CD4-positive, alpha-beta T cell treated with Interleukin-10 for 1 hour (primary cell): ENCODE results near the gene AHNAK.

Experiments
- DNase-seq: peaks from one replicate; pipeline ENCODE4 v3.0.0-alpha.2; 2020

The AHNAK gene

DNA sequence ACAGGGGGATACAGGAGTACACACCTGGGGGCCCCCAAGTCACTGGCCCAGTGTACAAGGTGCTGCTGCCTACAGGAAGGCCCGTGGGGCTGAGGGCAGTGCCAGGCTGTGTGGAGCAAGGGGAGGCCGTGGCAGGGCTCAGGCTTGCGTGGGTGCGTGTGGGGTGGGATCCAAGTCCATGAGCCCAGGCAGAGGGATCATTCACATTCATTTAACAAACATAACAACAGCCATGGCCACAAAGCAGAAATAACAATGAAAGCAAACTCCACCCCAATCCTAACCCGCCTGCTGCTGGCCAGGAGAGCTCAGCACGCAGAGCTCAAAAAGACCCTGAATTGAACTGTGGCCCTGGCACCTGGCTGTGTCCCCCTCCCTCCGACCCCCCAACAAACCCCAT is 144.8 kb downstream of the AHNAK start:
- no peak for DNase-seq

DNA sequence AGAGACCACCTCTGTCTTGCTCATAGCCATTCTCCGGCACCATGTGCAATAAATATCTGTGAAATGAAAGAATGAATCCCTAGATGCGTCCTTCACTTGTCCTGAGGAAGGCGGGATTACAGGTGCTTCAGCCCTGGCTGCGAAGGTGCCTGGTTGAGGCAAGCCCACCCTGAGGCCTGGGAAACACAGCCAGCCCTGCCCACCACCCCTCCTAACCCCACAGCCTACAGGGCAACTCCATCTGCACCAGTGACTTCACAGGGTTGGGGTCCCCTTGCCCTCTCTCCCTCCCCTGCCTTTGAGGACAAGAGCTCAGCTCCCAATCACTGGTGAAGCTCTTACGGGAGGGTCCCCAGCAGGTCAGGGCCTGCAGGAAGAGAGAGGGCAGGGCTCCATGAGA is 145.2 kb downstream of the AHNAK start:
- DNase-seq, result no peak

DNA sequence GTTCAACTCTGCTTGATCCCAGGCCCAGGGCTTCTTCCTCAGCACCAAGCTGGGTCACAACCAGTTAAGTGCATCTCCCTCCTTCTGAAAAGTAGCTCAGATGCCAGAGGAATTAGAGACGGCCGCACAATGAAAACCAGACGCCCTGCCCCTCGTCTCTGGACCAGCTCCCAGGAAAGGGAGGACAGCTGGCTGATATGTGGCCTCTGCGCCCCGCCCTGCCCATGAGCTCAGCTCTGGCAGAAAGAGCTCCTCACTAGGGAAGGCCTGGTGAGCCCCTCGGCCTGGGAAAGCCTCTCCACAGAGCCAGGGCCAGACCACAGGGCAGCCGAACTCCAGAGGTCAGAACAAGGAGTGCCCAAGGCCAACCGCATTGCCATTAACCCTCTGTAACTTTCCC is 145.8 kb downstream of the AHNAK start:
- DNase-seq, result no peak

DNA sequence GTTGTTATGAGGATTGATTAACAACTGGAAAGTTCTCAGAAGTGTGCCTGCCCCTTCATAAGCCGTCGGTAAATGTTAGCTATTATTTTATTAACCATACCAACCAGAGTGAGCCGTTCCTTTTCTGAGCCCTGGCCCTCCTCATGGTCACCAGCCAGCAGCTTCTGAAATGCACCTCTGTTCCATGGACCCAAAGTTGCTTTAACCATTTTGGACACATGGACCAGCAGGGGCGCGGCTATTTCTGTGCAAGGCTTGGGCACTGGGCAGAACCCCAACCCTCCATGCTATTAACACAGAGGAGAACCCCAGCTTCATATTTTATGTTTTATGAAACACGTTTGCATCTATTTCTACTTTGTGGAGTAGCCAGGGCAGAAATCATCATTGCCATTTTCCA is 146.3 kb downstream of the AHNAK start:
- no peak for DNase-seq

DNA sequence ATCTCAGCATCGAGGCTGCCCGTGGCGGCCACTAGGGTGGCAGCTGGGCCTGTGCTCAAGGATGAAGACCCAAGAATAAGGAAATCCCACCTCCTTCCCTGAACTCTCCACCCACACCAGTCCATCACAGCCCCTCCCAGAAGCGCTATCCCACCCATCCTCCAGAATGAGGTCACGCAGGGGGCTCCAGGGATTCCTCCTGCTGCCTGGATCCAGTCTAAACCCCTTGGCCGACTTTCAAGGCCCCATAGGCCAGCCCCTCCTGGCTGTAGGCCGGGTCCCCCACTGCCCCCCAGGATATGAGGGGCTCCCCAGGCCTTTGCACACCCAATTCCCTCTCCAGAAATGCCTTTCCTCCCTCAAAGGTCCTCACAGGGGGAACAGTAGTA is 146.7 kb downstream of the AHNAK start:
- no peak for DNase-seq

DNA sequence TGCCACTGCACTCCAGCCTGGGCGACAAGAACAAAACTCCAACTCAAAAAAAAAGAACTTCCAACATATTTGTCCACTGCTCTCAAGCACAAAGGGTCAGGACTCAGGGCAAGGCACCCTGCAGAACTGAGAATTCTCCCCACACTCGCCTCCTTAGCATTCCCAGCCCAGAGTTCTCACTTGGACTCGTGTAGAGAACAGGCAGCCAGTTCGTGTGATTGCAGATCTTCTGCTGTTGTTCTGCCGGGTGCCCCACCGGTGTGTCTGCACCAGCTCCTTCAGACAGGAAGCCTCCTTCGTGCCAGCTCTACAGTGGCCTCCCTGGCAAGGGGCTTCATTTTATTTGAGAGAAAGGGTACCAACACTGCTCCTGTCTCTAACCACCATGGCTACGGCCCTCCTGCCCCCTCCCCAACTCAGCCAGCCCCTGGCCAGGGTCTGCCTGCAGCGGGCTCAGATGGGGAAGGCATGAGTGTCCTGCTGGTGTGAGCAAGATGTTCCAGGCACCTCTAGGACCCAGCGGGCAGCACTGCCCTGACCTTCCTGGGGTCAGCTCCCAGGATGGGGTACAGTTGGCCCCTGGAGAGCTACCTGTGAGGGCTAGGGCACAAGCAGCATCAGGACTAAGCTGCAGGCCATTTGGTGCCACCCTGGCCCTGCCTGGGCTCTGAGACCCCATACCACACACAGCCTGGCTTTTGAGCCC is 147.3 kb downstream of the AHNAK start:
- DNase-seq, result no peak

DNA sequence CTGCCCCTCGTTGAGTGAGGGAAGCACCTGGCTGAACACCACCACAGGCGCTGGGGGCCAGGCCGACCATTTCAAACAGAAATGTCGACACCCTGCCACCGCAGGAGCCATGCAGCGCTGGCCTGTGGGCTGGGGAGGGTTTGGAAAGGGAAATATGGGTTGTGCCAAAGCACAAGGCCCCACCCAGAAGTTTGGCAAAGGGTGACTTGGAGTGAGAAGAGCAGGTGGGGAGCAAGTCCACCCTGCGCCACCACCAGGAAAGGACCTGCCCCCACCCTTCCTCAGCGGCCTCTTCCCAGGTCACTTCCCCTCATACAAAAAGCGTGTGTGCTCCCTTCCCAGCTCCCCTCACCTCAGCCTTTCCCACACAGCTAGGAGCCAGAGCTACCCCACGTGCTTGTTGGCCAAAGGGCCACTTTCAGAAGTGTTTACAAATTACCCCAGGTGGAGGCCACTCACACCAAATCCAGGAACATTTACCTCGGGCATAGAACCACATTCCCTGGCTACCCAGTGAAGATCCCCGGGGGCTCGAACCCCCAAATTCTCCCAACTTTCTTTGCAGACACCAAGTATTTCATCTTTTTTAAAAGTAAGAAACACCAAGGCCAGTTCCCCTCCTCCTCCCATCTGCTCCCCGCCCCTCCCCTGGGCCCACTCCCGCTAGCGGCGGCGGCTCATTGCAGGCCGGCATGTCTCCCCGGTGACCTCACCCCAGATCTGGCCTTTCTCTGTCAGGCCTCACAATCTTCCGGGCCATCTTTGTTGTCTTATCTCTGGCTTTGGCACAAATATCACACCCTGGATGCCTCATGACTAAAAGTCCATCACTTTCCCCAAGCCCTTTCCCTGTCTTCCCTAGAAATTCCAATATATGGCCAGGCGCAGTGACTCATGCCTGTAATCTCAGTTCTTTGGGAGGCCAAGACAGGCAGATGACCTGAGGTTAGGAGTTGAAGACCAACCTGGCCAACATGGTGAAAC is 148.3 kb downstream of the AHNAK start:
- no peak for DNase-seq

DNA sequence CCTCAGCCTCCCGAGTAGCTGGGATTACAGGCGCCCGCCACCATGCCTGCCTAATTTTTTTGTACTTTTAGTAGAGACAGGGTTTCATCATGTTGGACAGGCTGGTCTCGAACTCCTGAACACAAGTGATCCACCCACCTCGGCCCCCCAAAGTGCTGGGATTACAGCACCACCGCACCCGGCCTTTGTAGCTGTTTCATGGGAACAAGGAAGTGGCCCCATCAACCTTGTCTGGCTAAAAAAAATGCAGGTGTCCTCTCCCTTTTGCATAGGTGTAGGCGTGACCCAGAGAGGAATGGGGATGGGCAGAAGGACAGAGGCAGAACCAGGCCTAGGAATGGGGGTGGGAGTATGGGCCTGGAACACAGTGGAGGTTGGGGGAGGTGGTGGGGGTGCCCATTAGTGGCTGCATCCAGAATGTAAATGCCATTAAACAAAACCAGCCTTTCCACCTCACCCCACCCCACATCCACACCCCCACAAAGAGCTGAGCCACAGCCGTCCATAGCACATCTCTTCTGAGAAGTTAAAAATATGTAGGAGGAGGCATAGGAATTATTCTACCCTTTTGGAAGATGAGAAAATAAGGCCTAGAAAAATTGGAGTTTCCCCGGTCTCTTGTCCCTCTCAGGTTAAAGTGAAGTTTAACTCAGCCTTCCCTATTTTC is 150.6 kb downstream of the AHNAK start:
- DNase-seq, result no peak

DNA sequence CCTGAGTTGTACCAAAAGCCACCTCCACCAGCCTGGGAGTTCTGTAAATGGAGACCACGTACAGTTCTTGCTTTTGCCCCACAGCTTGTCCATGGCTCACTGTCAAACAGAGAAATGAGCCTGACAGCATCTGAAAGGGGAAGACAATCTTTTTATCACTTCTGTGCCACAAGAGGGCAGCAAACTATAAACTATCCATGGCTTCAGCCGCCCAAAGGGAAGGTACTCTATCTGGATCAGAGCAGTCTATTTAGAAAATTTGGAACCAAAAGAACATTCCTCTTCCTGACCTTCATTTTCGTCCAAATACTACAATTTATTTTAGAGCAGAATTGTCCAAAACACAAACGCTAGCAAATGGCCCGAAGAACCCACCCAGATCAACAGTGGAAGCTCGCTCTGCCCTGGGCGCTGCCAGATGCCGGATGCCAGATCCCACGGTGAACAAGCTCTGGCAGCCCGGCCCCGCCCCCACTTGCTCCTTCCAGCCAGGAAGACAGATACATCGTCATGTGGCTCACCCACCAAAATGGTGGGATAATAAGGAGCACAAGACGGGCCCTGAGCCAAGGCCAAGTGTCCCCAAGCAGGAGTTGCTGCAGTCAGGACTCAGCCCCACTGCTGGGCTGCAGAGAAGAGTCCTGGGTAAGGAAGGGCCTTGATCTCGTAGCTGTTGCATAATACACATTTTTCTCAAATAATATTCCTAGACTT is 151.6 kb downstream of the AHNAK start:
- peak; percentile 77 for DNase-seq

DNA sequence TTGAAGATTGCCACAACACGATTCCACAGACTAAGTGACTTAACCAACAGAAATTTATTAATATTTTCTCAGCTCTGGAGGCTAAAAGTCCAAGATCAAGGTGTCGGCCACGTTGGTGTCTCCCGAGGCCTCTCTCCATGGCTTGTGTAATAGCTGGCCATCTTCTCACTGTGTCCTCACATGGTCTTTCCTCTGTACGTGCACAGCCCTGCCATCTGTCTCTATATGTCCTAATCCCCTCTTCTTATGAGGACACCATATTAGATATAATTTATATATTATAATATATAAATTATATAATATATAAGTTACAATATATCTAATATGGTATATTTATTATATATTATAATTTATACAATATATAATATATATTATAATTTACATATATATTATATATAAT is 152.9 kb downstream of the AHNAK start:
- DNase-seq, result no peak

DNA sequence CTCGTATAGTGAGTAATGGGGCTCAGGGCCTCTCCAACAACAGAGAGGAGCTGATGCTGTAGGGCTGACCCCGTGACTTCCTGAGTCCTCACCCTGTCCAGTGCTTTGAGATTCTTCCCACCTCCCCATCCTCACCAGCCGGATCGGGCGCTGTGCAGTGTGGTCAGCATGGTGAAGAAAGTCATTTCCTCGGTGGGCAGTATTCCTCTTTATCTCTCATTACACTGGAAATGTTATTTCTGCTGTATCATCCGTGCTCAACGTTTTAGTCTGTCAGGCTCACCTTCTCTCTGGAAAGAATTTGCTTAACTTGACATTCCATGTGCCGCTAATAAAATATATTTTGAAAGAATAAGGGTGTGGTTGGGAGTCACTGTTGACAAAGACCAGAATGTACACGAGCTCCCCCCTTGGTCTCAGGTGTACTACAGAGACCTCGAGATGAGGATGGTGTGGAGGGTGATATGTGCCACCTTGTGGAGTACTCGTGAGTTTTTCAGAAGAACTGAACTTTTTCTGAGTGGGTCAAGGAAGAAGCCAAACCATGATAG is 153.5 kb downstream of the AHNAK start:
- DNase-seq, result peak; percentile 59

DNA sequence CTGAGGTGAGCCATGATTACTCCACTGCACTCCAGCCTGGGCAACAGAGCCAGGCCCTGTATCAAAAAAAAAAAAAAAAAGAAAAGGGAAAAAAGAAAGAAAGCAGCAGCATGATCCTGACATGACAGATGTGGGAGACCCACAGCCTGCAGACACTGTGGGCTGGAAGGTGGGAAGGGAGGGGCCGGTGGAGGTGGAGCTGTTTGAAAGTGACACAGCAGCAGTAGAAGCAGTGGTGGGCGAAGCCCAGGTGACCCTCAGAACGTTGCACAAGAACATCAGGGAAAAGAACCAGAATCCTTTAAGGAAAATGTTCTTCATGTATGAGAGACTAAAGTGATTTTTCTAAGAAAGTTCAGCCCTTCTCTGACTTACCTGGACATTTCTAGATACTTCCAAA is 154.1 kb downstream of the AHNAK start:
- DNase-seq, result no peak

DNA sequence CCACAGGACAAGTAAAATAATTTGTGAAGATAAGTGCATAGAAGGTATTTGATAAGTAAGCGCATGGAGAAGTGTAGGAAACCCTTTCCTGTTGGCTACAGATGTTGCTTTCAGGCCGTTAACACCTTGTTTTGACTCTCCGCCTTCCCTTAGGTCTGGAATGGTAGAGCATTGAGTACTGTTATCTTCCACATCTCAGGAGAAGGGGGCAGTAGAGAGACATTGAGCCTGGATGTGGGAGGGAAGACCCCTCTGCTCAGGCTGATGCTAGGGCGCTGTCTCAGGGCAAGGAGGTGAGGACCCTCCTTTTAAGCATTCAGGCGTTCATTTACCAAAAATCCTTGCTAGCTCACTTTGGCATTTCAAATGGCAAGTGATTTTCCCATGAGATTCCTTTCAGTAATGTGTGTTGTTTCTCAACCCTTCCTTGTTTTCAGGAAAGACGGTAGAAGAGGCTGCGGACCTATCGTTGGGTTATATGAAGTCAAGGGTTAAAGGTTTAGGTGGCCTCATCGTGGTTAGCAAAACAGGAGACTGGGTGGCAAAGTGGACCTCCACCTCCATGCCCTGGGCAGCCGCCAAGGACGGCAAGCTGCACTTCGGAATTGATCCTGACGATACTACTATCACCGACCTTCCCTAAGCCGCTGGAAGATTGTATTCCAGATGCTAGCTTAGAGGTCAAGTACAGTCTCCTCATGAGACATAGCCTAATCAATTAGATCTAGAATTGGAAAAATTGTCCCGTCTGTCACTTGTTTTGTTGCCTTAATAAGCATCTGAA is 154.8 kb downstream of the AHNAK start:
- DNase-seq, result no peak

DNA sequence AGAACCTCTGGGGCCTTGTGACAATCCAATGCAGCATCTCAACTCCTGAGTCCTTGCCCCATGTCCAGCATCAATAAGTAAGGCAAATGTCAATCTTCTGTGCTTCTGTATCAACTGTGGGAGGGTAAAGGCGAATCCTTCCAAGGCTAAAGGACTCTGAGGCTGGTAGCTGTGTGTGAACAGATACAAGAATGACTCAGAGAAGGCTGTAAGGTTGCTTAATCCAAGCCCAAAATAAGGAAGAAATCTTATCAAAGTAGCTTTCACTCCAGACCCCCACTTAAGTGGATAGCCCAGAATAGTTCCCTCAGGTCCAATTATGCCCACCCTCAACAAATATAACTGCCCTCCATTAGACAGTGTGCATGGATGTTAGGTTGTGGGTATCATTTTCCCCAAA is 155.9 kb downstream of the AHNAK start:
- no peak for DNase-seq

DNA sequence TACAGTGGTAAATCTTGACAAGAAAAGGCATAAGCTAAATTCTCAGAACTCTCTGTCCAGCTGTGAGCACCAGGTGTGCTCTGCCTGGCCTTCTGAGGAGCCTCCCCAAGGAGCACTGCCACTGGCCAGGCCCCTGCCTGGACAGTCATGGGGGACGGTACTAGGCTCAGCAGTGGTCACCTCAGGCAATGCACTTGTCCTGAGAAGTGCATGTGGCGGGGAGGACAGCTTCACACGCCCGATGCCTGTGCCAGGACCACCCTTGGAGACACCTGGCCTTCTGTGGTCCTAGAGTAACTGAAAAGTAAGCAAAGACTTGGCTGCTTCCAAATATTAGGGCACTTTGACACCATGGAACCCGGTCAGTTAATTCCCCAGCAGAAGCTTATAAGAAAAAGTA is 156.4 kb downstream of the AHNAK start:
- DNase-seq, result no peak

DNA sequence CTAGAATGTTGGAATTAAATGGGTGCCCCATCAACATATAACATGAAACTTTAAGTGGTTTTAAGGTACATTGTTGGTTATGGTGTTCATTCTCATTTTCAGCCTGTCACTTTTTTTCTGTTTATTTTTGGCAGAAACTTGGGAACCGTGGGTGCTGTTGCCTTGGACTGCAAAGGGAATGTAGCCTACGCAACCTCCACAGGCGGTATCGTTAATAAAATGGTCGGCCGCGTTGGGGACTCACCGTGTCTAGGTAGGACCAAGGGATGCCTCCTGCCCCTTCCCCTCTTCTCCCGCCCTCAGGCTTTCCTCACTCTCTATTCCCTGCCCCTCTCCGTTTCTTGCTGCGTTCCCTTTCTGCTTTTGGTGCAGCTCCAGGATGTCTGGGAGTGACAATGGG is 157.6 kb downstream of the AHNAK start:
- no peak for DNase-seq

DNA sequence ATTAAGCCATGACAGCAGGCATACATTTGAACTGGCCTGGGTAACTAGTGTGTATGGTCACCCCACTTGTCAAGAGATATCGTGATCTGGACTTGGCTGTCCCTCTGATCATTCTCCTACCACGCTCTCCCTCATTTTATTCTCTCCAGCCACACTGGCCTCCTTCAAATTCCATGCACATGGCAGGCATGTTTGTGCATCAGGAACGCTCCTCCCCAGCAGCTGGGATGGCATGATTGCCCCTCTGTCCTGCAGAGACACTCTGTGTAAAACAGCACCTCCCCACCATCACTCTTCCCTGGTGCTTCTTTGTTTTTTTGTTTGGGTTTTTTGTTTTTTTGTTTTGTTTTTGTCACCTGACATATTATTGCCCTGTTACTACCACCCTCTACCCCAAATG is 159.2 kb downstream of the AHNAK start:
- no peak for DNase-seq

DNA sequence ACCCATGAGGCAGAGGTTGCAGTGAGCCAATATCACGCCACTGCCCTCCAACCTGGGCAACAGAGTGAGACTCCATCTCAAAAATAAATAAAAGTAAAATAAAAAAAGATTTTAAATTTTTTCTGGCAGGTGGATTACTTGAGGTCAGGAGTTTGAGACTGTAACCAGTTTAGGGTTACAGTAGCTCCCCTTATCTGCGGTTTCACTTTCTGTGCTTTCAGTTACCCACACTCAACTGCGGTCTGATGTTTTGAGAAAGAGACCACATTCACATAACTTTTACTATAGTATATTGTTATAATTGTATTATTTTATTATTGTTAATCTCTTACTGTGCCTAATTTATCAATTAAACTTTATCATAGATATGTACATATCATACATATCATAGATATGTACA is 160.5 kb downstream of the AHNAK start:
- peak; percentile 54 for DNase-seq

DNA sequence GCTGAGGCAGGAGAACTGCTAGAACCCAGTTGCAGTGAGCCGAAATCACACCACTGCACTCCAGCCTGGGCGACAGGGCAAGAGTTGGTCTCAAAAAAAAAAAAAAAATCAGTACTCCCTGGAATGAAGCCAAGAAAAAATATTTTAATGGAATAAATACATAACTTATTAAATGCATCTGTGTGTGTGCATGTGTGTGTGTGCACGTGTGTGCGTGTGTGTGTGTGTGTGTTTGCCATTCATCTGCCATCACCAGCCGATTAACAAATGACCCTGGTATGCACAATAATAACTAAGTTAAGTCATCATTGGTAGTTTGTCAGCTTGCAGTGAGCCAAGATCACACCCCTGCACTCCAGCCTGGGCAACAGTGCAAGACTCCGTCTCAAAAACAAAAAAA is 162.8 kb downstream of the AHNAK start:
- no peak for DNase-seq
